ENCODE data around the gene SLC12A8.

DNA sequence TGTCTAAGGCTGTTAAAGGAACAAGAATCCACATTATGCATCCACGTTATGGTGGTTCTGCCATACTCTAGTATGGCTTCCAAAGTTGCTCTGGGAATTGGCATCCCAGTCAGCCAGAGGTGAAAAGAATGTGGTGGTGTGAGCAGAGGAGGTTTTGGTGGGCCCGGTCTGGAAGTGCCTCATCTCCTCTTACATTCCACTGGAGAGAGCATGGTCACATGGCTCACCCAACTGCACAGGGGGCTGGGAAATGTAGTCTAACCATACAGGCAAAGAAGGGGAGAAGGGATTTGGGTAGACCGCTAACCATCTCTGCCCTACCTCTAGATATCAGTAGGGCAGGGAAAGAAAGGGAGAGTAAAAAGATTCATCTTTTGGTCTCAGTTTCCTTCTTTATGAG lies 153.6 kb downstream of the SLC12A8 start:
- TF ChIP-seq, protein P1, sequence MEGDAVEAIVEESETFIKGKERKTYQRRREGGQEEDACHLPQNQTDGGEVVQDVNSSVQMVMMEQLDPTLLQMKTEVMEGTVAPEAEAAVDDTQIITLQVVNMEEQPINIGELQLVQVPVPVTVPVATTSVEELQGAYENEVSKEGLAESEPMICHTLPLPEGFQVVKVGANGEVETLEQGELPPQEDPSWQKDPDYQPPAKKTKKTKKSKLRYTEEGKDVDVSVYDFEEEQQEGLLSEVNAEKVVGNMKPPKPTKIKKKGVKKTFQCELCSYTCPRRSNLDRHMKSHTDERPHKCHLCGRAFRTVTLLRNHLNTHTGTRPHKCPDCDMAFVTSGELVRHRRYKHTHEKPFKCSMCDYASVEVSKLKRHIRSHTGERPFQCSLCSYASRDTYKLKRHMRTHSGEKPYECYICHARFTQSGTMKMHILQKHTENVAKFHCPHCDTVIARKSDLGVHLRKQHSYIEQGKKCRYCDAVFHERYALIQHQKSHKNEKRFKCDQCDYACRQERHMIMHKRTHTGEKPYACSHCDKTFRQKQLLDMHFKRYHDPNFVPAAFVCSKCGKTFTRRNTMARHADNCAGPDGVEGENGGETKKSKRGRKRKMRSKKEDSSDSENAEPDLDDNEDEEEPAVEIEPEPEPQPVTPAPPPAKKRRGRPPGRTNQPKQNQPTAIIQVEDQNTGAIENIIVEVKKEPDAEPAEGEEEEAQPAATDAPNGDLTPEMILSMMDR (conservative IDR thresholded peaks at IDR 0.05; ENCODE audit: low read length): no peak
- TF ChIP-seq EZH2phosphoT487 (IDR thresholded peaks at IDR 0.05; ENCODE audit: borderline replicate concordance): no peak

Measured in Loucy (cell line).